ENCODE measurements around the gene REXO4.

Gene REXO4

DNA sequence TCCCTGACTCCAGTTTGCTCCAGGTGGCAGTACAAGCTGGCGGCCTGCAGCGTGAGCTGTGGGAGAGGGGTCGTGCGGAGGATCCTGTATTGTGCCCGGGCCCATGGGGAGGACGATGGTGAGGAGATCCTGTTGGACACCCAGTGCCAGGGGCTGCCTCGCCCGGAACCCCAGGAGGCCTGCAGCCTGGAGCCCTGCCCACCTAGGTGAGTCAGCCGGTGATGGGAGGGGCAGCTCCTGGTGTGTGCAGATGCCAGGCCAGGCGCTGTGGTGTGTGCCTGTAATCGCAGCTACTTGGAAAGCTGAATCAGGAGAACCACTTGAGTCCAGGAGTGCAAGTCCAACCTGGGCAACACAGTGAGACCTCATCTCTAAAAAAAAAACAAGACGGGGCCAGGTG, 31.9 kb upstream of the REXO4 start:
- DNase-seq (ENCODE audit: low read depth in 1 of 2, low spot score in 1 of 2): no peak

- no peak for DNase-seq (ENCODE audit: low read depth in 1 of 2, low spot score in 1 of 2)
Measured at GRCh38 chr9:133448487-133448972, 30.7 kb upstream of the REXO4 start.

- no peak for DNase-seq (ENCODE audit: low read depth in 1 of 2, low spot score in 1 of 2)
Measured at GRCh38 chr9:133445293-133445969, 27.6 kb upstream of the REXO4 start.

GRCh38 chr9:133443982-133444381, 26.2 kb upstream of the REXO4 start:
- DNase-seq (ENCODE audit: low read depth in 1 of 2, low spot score in 1 of 2): no peak

- DNase-seq (ENCODE audit: low read depth in 1 of 2, low spot score in 1 of 2): no peak
Measured at GRCh38 chr9:133443248-133443647, 25.4 kb upstream of the REXO4 start.

DNA sequence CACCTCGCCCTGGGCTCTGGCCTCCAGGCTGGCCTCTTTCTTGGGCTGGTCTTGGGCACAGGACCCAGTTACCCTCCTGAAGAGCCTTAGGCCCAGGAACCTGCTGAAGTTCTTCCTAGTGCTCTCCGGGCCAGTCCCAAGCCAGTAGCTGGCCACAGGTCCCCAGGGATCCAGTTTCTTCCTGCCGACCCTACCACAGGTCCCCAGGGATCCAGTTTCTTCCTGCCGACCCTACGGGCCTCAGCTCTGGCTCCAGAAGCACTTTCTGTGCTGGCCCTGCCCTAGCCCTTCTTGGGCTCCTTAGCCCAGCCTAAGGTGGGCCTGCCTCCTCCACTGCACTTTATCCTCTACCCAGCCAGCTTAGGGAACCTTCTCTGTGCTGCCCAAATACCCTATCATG, 23.8 kb upstream of the REXO4 start:
- no peak for DNase-seq (ENCODE audit: low read depth in 1 of 2, low spot score in 1 of 2)

DNA sequence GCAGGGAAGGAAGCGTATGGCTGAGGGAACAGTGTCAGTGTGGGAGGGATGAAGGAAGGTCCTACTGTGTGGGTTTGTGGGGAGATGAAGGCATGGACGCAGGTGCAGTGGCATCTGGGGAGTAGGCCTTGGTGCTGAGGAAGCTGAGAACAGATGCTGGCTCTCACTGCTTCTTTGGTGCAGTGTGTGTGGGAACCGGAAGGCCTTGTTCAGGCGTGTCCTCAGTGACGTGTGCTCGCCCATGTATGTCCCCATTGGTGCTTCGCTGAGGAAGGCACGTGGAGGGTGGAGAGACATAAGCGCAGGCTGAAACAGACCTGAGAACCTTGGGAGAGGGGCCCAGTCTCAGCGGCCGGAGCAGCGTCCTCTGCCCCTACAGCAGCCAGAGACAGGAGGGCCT, 23.1 kb upstream of the REXO4 start:
- DNase-seq (ENCODE audit: low read depth in 1 of 2, low spot score in 1 of 2): no peak

DNA sequence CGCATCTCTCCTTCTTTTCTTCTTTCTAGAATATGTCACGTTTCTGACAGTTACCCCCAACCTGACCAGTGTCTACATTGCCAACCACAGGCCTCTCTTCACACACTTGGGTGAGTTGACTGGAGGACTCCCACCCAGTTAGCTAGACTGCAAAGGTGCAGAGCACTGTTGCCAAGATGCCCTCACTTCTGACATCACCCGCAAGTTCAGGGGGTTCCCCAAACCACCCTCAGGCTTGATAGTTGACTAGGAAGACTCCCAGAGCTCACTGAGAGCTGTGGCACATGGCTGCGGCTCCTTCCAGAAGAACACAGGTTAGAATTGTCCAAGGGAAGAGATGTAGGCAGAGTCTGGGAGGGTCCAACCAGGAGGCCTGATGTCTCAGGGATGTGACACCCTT, 21.5 kb upstream of the REXO4 start:
- DNase-seq (ENCODE audit: low read depth in 1 of 2, low spot score in 1 of 2): no peak

- no peak for DNase-seq (ENCODE audit: low read depth in 1 of 2, low spot score in 1 of 2)
Measured at GRCh38 chr9:133437753-133438531, 20.1 kb upstream of the REXO4 start.

DNA sequence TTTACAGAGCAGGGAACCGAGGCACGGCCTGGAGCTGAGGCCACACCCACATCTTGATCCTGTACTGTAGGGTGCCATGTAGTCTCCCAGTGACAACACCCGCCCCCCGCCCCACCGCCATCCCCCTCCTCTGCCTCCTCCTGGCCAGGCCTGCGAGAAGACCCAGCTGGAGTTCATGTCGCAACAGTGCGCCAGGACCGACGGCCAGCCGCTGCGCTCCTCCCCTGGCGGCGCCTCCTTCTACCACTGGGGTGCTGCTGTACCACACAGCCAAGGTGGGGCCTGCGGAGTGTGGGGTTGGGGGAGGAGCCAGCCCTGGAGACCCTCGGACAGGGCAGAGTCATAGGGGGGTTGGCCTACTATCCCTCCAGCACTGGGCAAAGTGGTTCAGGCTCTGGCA, 18.9 kb upstream of the REXO4 start:
- DNase-seq (ENCODE audit: low read depth in 1 of 2, low spot score in 1 of 2): no peak

DNA sequence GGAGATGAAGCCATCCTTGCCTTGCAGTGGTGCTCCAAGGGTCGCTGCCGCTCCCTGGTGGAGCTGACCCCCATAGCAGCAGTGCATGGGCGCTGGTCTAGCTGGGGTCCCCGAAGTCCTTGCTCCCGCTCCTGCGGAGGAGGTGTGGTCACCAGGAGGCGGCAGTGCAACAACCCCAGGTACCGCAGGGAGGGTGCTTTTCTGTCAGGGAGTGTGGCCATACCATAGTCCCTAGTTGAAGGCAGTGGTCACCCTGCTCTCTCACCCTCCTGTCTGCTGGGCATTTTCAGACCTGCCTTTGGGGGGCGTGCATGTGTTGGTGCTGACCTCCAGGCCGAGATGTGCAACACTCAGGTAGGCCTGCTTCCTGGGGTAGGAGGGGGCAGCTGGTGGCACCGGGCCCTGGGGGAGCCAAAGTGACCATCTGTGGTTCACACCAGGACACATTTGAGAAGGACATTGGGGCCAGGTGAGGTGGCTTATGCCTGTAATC, 15.6 kb upstream of the REXO4 start:
- DNase-seq (ENCODE audit: low read depth in 1 of 2, low spot score in 1 of 2): no peak

DNA sequence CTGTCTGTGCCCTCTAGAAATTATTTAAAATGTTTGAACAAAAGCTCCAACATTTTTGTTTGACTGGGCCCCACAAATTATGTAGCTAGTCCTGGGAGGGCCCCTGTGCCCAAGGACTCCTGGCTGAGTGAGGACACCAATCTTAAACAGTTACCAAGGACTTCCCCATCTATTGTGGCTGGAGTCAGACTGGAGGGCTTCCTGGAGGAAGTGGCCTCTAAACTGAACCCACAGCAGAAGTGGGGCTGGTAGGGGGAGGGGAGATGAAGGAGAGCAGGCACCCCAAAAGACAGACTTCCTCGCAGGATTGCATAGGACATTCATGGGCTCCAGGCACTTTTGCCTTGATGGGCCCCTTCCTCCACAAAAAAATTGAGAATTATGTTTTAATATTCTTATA, 12.4 kb upstream of the REXO4 start:
- DNase-seq (ENCODE audit: low read depth in 1 of 2, low spot score in 1 of 2): no peak

DNA sequence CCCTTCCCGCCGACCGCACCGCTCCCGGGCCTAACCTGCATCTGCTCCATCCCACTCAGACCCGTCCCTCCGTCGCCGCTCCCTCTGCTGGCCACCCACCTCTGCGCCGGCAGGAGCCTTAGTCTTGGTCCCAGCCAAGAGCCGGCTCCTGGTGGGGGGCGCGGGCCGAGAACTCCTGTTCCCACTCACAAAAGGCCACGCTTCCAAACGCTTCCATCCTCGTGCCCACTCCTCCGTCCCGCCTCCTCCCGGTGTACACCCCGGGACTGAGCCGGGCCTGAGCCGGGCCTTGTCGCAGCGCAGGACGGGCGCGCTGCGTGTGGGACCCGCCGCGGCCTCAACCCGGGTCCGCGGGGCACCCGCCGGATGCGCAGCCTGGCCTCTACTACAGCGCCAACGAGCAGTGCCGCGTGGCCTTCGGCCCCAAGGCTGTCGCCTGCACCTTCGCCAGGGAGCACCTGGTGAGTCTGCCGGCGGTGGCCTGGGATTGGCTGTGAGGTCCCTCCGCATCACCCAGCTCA, 11.9 kb upstream of the REXO4 start:
- DNase-seq (ENCODE audit: low read depth in 1 of 2, low spot score in 1 of 2): no peak

- no peak for DNase-seq (ENCODE audit: low read depth in 1 of 2, low spot score in 1 of 2)
Measured at GRCh38 chr9:133429214-133429613, 11.4 kb upstream of the REXO4 start.

DNA sequence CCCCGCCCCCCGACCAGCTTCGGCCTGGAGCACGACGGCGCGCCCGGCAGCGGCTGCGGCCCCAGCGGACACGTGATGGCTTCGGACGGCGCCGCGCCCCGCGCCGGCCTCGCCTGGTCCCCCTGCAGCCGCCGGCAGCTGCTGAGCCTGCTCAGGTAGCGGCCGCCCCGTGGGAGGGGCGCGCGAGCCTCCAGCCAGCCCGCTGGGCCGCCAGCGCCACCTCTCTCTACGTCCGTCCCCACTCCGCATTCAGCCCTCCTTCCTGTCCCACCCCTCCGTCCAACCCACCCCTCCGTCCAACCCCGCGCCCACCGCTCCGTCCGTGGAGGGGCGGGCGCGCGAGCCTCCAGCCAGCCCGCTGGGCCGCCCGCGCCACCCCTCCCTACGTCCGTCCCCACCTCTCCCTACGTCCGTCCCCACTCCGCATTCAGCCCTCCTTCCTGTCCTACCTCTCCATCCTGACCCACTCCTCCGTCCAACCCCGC, 10.8 kb upstream of the REXO4 start:
- no peak for DNase-seq (ENCODE audit: low read depth in 1 of 2, low spot score in 1 of 2)

- no peak for DNase-seq (ENCODE audit: low read depth in 1 of 2, low spot score in 1 of 2)
Measured at GRCh38 chr9:133427658-133428348, 10.0 kb upstream of the REXO4 start.

- no peak for DNase-seq (ENCODE audit: low read depth in 1 of 2, low spot score in 1 of 2)
Measured at GRCh38 chr9:133426011-133426410, 8.2 kb upstream of the REXO4 start.

DNA sequence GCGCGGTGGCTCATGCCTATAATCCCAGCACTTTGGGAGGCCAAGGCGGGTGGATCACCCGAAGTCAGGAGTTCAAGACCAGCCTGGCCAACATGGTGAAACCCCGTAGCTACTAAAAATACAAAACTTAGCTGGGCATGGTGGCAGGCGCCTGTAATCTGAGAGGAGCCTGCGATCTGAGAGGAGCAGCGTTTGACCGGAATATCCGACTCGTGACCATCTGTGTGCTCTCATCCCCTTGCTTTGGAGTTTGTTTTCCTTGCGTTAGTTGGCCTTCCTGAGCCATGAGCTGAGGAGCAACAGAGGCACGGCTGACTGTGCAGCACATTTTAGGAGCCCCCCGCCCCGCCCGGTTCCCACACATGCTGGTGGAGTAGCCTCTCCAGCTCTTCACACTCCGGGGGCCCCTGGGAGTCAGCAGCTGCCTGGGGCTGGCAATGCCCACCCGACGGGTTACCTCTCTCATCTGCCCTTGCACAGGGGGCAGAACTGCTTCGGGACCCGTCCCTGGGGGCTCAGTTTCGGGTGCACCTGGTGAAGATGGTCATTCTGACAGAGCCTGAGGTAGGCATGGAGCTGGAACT, 7.3 kb upstream of the REXO4 start:
- no peak for DNase-seq (ENCODE audit: low read depth in 1 of 2, low spot score in 1 of 2)

DNA sequence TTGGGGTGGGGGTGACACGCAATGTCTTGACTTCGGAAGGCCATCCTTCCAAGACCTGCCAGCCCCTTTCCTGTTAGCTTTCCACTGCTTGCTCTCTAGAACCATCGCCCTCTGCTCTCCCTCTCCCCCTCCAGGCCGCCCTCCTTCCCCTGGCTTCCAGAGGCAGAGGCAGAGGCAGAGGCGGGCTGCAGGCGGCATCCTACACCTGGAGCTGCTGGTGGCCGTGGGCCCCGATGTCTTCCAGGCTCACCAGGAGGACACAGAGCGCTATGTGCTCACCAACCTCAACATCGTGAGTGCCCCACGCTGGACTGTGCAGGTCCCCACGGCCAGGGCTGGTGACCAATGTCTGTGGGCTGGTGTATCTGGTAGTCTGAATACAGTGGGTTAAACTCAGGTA, 6.4 kb upstream of the REXO4 start:
- DNase-seq (ENCODE audit: low read depth in 1 of 2, low spot score in 1 of 2): no peak

DNA sequence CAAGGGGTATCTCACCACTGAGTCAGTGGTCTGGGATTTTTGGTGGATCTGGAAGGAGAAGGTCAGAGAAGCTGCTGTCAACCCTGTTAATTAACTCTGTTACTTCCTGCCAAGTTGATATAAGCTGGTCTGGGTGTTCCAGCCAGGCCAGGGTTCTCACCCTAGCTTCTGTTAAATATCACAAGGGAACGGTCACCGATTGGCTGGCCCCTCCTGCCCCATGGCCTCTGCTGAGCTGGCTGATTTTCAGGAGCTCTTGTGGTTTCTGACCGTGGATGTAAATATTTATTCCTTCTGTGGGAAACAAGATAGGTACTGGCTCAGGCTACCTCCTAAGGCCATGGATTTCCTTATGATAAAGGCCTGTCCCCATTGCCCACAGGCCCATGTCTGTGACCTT, 5.4 kb upstream of the REXO4 start:
- DNase-seq (ENCODE audit: low read depth in 1 of 2, low spot score in 1 of 2): no peak
